ENCODE measurements around the gene MGAT4A.

- TF ChIP-seq, protein P1, sequence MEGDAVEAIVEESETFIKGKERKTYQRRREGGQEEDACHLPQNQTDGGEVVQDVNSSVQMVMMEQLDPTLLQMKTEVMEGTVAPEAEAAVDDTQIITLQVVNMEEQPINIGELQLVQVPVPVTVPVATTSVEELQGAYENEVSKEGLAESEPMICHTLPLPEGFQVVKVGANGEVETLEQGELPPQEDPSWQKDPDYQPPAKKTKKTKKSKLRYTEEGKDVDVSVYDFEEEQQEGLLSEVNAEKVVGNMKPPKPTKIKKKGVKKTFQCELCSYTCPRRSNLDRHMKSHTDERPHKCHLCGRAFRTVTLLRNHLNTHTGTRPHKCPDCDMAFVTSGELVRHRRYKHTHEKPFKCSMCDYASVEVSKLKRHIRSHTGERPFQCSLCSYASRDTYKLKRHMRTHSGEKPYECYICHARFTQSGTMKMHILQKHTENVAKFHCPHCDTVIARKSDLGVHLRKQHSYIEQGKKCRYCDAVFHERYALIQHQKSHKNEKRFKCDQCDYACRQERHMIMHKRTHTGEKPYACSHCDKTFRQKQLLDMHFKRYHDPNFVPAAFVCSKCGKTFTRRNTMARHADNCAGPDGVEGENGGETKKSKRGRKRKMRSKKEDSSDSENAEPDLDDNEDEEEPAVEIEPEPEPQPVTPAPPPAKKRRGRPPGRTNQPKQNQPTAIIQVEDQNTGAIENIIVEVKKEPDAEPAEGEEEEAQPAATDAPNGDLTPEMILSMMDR (conservative IDR thresholded peaks at IDR 0.05) = no peak
- TF ChIP-seq ZFX (IDR thresholded peaks at IDR 0.05) = no peak
Observed at GRCh38 chr2:98772536-98772935, 41.6 kb upstream of the MGAT4A start.
